ENCODE data around the gene LGMN.

Gene LGMN

GRCh38 chr14:92679246-92679645, 69.2 kb downstream of the LGMN start:
- no peak overlapping the region for H3K4me3 ChIP-seq (ENCODE audit: low read length)
- DNase-seq (ENCODE audit: low read depth): no peak
- no peak for TF ChIP-seq CTCF (conservative IDR thresholded peaks at IDR 0.05; ENCODE audit: low read depth, low read length)

DNA sequence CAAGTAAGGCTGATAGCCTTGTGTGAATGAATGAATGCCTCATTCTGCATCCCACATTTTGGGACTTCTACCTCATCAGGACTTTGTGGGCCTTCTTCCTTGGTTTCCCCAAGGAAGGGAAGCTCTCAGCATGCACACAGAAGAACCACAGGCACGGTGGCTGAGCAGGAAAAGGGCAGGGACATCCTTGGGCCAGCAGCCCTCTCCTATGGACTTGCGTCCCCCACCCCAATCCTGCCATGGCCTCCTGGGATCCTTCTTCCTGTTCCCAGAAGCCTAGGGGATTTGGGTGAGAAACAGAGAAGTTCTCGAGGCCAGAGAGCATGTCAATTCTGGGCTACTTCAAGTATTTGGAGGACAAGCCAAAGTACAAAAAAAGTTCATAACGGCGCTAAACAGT, 69.7 kb downstream of the LGMN start:
- H3K4me3 ChIP-seq (ENCODE audit: low read length): no peak overlapping the region
- DNase-seq (ENCODE audit: low read depth): no peak
- TF ChIP-seq CTCF (conservative IDR thresholded peaks at IDR 0.05; ENCODE audit: low read depth, low read length): no peak

GRCh38 chr14:92677955-92678354, 70.5 kb downstream of the LGMN start:
- H3K4me3 ChIP-seq (ENCODE audit: low read length): no peak overlapping the region
- no peak for DNase-seq (ENCODE audit: low read depth)
- no peak for TF ChIP-seq CTCF (conservative IDR thresholded peaks at IDR 0.05; ENCODE audit: low read depth, low read length)

DNA sequence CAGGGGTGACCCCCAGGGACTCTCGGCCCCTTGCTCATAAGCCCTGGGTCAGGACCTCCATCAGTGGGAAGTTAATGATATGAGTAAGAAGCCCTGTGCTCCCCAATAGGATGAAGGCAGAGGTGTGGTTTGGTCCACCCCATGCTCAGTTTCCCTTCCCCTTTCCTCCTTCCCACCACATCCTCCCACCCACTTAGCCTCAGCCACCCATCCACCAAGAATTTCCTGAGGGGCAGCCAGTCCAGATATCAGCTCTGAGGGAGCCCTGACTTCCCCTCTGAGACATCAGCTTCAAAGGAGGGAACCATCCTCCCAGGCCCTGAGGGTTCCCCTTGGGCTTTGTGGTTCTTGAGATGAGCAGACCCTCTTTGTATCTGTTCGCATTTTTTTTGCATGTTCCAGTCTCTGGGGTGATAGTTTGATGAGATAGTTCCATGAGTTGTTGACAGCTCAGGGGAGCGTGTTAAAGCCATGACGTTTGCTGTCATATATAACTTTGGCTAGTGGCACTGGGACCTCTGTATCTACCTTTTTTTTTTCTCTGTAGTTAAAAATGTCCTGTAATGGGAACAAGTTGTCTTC, 71.2 kb downstream of the LGMN start:
- no peak for TF ChIP-seq CTCF (conservative IDR thresholded peaks at IDR 0.05; ENCODE audit: low read depth, low read length)
- DNase-seq (ENCODE audit: low read depth): no peak

GRCh38 chr14:92676403-92677086, 71.9 kb downstream of the LGMN start:
- TF ChIP-seq CTCF (conservative IDR thresholded peaks at IDR 0.05; ENCODE audit: low read depth, low read length): no peak
- DNase-seq (ENCODE audit: low read depth): no peak
- H3K4me3 ChIP-seq (ENCODE audit: low read length): no peak overlapping the region

More for the DNA sequence above, 71.2 kb downstream of the LGMN start:
- no peak overlapping the region for H3K4me3 ChIP-seq (ENCODE audit: low read length)

DNA sequence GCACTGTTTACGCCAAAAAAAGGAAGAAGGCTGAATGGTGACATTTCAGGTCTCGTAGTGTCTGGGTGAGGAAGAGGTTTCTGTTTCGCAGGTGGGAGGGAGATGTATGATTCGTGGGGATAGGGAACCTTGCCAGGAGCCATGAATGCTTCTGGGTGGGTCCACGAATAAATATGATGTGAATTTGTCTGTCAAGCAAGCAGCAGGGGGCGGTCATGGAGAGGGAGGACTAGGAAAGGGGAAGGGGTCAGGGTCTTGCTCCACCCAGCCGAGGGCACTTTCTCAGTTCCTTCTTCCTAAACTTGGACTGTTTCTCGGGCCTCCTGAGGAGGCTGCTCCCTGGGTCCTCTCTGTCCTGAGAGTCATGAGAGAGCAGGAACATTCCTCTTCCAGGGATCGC, 72.5 kb downstream of the LGMN start:
- no peak for DNase-seq (ENCODE audit: low read depth)
- H3K4me3 ChIP-seq (ENCODE audit: low read length): no peak overlapping the region
- no peak for TF ChIP-seq CTCF (conservative IDR thresholded peaks at IDR 0.05; ENCODE audit: low read depth, low read length)

GRCh38 chr14:92675421-92675820, 73.0 kb downstream of the LGMN start:
- H3K4me3 ChIP-seq (ENCODE audit: low read length): no peak overlapping the region
- TF ChIP-seq CTCF (conservative IDR thresholded peaks at IDR 0.05; ENCODE audit: low read depth, low read length): no peak
- no peak for DNase-seq (ENCODE audit: low read depth)
